GM21528 (cell line): ENCODE data around the gene ENTREP3.

Source experiments
- ATAC-seq: cut with Tn5 transposase; IDR thresholded peaks from one replicate; pipeline ENCODE4 v1.9.1; 2021; ENCODE audit warnings: mild to moderate bottlenecking, moderate library complexity; ENCODE audit not compliant: unreplicated experiment, low FRiP score

ENTREP3 gene

GRCh38 chr1:155202731-155203515 lies 52.4 kb downstream of the ENTREP3 start:
- ATAC-seq, result no peak

- ATAC-seq, result no peak
Observed at GRCh38 chr1:155202198-155202597, 53.1 kb downstream of the ENTREP3 start.

- no peak for ATAC-seq
Observed at GRCh38 chr1:155200920-155201319, 54.4 kb downstream of the ENTREP3 start.

- no peak for ATAC-seq
Observed at GRCh38 chr1:155199792-155200191, 55.5 kb downstream of the ENTREP3 start.

GRCh38 chr1:155198547-155198906 lies 56.8 kb downstream of the ENTREP3 start:
- no peak for ATAC-seq

- ATAC-seq, result no peak
Observed at GRCh38 chr1:155197901-155198546, 57.3 kb downstream of the ENTREP3 start.
